SK-N-MC (cell line): ENCODE results near the gene PTPN7.

Experiments used
- EZH2 ChIP-seq: fragments of 200-600 bp; sonication (generic); IDR thresholded peaks from one replicate; pipeline ENCODE4 v1.6.1; 2017; ENCODE audit warnings: antibody characterized with exemption
- POLR2AphosphoS5 ChIP-seq: IDR thresholded peaks from 2 replicates; pipeline ENCODE4 v1.6.1; 2012; ENCODE audit warnings: mild to moderate bottlenecking, low read depth, low read length, borderline replicate concordance

DNA sequence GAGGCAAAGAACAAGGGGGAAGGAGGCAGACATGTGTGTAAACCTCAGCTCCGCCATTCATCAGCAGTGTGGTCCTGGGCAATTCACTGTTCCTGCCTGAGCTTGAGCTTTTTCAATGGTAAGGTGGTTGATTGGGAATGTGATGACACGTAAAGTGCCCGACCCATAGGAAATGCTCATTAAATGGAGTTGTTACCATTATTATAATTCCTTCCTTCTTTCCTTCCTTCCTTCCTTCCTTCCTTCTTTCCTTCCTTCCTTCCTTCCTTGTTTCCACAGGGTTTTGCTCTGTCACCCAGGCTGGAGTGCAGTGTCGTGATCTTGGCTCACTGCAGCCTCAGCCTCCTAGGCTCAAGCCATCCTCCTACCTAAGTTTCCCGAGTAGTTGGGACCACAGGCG, 33.3 kb downstream of the PTPN7 start:
- TF ChIP-seq EZH2, result no peak
- TF ChIP-seq POLR2AphosphoS5, result no peak; the same call in 1 of the 2 replicates
